ENCODE results near the gene ATXN2L. TPM values are rescaled to one million over a fixed set of nuclear protein-coding genes. Genes with fewer than 3 reads are reported as not detected.
"Not testable (repeated sequence)": the region's sequence is repeated elsewhere in the genome, so short reads cannot be mapped to it uniquely, and the experiment has no call there.

ATXN2L gene
- total RNA-seq, 1 donor from 2014 or later, result 36.0 TPM

GRCh38 chr16:28837672-28838557 lies 15.1 kb downstream of the ATXN2L start:
- DNase-seq, result no peak

- DNase-seq, result no peak
Observed at GRCh38 chr16:28838558-28838918, 15.7 kb downstream of the ATXN2L start.

GRCh38 chr16:28839004-28839639 lies 16.3 kb downstream of the ATXN2L start:
- no peak for DNase-seq

- no peak for DNase-seq
Observed at GRCh38 chr16:28839899-28840298, 17.1 kb downstream of the ATXN2L start.

GRCh38 chr16:28842696-28843095 lies 19.9 kb downstream of the ATXN2L start:
- no peak for DNase-seq

DNA sequence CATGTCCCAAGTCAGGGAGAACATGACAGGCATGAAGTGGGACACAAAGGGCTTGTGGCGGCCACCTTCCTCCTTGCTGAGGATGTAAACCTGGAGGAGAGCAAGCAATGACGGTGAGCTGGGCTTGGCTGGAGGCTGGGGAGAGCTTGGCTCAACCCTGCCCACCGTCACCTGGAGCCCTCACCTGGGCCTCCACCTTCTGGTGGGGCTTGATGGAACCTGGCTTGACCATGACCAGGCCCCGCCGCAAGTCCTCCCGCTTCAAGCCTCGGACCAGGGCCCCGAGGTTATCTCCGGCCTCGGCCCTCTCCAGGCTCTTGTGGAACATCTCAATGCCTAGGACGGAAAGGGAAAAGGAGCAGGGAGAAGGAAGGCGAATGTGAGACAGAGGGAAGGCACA lies 21.0 kb downstream of the ATXN2L start:
- no peak for DNase-seq

- DNase-seq, result no peak
Observed at GRCh38 chr16:28844226-28844885, 21.6 kb downstream of the ATXN2L start.

DNA sequence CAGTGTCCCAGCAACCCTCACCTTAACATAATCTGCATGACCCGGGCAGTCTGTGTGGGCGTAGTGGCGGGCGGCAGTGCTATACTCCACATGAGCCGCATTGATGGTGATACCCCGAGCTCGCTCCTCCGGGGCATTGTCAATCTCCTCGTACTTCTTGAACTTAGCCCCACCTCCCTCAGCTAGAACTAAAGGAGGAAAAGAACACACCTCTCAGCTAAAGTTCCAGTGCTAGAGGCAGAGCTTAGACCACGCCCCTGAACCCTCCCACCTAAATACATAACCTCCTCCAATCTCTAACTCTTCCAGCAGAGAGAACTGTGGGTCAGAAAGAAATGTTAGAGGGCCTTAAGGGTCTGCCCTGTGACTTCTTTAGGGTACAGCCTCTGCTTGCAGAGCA lies 22.5 kb downstream of the ATXN2L start:
- no peak for DNase-seq

GRCh38 chr16:28845761-28846079 lies 22.9 kb downstream of the ATXN2L start:
- no peak for DNase-seq

DNA sequence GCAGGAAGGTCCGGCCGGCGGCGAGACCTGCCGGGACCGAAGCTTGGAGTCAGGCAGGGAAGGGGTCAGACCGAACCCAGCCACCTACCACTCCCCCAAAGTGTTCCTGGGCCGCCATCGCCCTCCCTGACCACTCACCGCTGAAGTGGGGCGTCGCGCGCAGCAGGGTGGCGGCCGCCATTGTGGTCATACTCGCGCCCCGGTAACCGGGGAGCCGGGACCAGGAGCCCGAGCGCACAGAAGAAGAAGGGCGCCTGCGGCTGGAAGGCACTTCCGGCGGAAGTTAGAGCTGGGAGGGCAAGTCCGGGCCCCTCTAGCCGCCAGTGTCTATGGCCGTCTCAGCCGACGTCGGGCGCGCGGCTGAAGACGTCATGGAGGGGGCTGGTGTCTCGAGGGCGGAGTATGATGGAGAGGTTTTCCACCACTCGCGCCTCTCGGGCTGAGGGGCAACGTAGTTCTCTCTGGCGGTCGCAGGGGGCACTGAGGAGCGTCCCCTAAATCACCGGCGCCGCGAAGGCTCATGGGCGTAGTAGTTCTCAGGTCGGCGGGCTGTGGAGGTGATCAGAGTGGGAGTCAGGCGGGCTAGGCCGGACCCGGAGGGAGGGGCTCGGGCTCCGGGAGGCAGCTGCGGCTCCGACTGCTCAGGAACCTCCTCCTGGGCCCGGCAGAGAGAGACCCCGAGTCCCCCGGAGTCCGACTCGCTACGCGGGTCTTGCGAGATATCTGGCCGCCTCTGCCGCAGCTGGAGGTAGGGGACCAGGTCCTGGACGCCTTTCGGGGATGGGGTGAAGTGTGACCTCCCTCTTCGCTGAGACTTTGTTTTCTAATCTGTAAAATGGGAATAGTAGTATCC lies 23.5 kb downstream of the ATXN2L start, which contains the start of gene TUFM:
TSS of gene TUFM (minus strand) at position 269 of the 853 bp plus-strand sequence. CDS start at position 190, 79 bp downstream.
- DNase-seq, result peak; percentile 99

GRCh38 chr16:28846933-28847273 lies 24.1 kb downstream of the ATXN2L start:
- DNase-seq, result no peak

GRCh38 chr16:28858421-28858820 lies 35.6 kb downstream of the ATXN2L start:
- DNase-seq, result no peak

- no peak for DNase-seq
Observed at GRCh38 chr16:28859326-28859725, 36.5 kb downstream of the ATXN2L start.

DNA sequence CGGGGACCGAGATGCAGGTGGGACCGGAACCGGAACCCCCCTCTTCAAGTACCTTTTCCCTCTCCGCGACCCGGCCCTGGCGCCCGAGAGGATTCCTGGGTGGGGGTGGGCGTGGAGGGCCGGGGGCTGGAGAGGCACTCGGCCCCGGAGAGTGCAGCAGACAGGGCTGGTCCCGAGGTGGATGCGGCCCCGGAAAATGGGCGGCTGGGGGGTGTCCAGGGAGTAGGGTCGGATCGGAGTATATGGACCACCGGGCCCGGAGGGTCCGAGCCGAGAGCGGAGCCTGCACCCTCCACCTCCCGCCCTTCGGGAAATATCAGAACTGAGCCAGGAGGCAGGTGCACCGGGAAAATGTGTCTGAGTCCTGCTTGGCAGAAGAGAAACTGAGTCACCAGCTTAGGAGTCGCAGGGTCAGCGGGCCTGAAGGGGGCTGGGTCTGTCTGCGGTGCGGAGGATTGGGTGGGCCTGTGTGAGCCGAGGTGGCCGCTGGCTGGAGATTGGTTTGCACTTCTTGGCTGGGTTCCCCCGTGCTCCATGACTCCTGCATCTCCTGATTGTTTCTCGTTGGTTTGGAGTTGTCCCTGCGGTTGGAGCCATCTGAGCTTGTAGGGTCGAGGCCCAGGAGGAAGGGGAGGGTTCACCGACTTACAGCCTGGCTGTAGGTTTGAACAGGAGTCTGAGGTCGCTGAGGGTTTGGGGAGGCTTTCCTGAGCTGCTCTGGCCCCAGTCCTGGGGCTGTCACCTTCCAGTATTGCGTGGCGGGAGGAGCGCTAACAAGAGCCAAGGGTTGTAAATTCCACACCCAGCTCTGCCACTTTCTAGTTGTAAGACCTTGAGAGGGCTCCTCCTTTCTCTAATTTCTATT lies 41.4 kb downstream of the ATXN2L start:
- DNase-seq, result peak; percentile 40

DNA sequence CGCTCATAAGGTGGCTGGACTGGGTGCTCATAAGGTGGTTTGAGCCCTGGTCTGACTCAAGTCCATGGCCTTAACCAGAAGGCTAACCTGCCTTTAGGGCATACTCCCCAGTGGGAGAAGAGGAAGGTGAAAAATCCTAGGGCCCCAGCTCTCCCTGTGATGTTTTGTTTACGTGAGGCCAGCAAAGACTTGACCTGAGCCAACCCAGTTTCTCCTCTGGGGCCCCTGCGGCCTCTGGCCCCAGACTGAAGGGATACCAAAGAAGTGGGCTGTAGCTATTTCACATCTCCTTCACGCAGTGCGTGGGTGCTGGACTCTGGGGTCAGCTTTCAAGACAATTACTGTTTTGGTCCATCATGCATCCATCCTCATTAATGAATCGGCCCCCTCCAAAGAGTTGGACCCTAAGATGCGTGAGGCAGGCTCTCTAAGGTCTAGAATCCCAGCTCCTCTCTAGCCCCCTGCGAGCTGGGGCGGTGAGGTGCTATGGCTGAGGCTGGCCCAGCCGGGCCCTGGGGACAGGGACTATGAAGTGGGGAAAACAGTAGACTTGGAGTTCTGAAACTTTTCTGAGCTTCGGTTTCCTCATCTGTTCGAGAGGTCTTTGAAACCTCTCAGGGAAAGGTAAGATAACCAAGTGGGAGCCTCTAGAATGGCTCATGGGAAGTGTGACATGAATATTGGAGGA lies 42.3 kb downstream of the ATXN2L start:
- DNase-seq, result no peak

- DNase-seq, result no peak
Observed at GRCh38 chr16:28865722-28866453, 43.1 kb downstream of the ATXN2L start.

GRCh38 chr16:28866454-28866804 lies 43.6 kb downstream of the ATXN2L start:
- DNase-seq, result no peak

DNA sequence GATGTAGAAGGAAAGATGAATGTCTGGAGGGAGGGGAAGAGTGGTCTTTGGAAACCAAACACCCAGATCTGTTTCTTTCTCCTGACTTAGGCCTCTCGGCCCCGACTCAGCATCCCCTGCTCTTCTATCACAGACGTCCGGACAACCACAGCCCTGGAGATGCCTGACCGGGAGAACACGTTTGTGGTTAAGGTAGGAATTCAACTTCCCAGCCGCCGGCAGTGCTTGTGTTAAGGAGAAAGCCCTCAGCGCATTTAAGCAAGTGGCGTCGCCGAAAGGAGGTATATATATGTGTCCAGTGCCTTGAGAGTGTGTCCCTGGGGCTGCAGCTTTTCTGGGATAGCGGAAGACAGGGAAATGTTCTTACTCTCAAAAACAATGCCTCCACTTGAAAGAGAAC lies 44.4 kb downstream of the ATXN2L start:
- no peak for DNase-seq

GRCh38 chr16:28867646-28868045 lies 44.8 kb downstream of the ATXN2L start:
- DNase-seq, result not testable (repeated sequence)

DNA sequence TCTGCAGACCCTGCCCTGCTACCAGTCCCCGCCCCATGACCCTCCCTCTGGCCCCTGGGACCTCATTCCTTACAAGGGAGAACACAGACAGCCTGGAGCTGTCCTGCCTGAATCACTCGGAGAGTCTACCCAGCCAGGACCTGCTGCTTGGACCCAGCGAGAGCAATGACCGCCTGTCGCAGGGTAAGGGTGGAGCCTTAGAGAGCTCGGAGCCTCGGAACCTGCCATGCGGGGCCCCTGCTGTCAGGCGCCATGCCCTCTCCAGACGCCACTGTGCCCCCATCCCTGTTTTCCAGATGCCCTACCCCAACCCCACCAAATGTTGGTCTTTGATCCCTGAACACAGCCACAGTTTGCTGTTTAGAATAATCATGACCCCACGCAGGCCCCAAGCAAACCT lies 46.4 kb downstream of the ATXN2L start:
- no peak for DNase-seq

Data from tongue (tissue), 2 donors.